Kidney epithelial cell (primary cell): ENCODE measurements around the gene CDHR2. TPM values are rescaled to one million over a fixed set of nuclear protein-coding genes. Genes with fewer than 3 reads are reported as not detected.

Experiments used
- DNase-seq: peaks from one replicate; pipeline ENCODE4 v3.0.0-alpha.2; 2010; ENCODE audit warnings: low read depth
- H3K27me3 ChIP-seq: 2 replicates; pipeline ENCODE4 v1.6.0; 2011; ENCODE audit warnings: low read length; ENCODE audit not compliant: control insufficient read depth, insufficient read depth
- H3K36me3 ChIP-seq: 2 replicates; pipeline ENCODE4 v1.5.1; 2011; ENCODE audit warnings: low read length; ENCODE audit not compliant: control insufficient read depth, insufficient read depth
- H3K4me3 ChIP-seq: 2 replicates; pipeline ENCODE4 v1.5.1; 2011; ENCODE audit warnings: low read depth, mild to moderate bottlenecking, control low read depth, low read length
- CTCF ChIP-seq: IDR thresholded peaks from 2 replicates; pipeline ENCODE4 v1.5.1; 2011; ENCODE audit warnings: mild to moderate bottlenecking, moderate library complexity, low read length, control low read depth, inconsistent platforms; ENCODE audit not compliant: insufficient read depth, poor library complexity, severe bottlenecking
- total RNA-seq: library from RNA; depleted of rRNA; stranded (reverse); fragments of >200 nt; gene quantifications from 2 replicates; pipeline ENCODE4 v1.2.3, GENCODE V29; 2015

CDHR2 gene
- total RNA-seq, 1 donor from 2014 or later, result 0.08 TPM

DNA sequence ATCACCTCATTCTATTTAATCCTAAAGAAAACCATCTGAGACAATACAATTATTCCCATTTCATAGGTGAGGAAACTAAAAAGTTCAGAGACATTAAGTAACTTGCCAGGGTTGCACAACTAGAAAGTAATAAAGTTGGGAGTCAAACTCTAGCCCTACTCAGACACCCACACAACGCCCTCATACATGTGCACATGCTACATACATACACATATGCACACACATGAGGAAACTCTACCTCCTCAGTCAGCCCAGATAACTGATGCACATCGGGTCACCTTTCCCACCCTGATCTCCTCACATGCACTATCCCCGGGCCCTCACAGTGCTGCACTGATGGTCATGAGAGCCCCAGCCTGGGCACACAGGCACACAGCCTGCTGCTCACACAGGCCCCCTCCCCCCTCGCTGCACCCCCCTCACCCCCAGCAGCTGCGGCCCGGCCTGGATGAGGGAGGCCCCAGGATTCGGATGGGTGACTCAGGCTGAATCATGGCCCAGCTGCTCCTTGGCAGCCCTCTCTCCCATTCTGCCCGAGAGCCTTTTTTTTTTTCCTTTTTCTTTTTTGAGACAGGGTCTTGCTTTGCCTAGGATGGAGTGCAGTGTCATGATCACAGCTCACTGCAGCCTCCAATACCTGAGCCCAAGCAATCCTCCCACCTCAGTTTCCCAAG, 65.8 kb downstream of the CDHR2 start:
- no peak overlapping the region for H3K4me3 ChIP-seq
- DNase-seq, result no peak
- H3K27me3 ChIP-seq, result peaks cover 10% of the 10 kb centered on the region
- no peak for TF ChIP-seq CTCF
- H3K36me3 ChIP-seq, result no peaks in the 10 kb centered on the region

DNA sequence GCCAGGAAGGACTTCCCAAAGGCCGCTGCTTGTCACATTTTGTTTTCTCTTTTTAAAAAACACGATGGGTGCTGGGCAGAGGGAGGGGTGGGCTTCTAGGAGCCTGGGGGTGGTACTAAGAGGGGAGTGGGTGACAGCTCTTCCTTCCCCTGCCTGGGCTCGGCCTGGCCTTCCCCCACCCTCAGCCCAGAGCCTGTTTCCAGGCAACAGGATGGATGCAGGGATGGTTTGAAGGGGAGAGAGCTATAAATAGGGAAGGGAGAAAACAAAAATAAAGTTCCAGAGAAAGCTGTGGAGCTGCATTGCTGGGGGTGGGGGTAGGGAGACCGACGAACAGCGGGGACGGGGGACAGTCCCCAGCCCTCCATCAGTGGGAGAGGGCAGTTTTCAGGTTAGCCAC, 67.4 kb downstream of the CDHR2 start:
- DNase-seq, result no peak
- TF ChIP-seq CTCF, result no peak
- peaks cover 26% of the 10 kb centered on the region for H3K27me3 ChIP-seq

GRCh38 chr5:176618783-176619182, 69.6 kb downstream of the CDHR2 start:
- Histone ChIP-seq H3K27me3 (peaks cover 32% of the 10 kb centered on the region), H3K4me3 (no peak overlapping the region), H3K36me3 (no peaks in the 10 kb centered on the region)
- no peak for DNase-seq
- no peak for TF ChIP-seq CTCF

More for the DNA sequence above, 67.4 kb downstream of the CDHR2 start:
- H3K4me3 ChIP-seq, result no peak overlapping the region
- H3K36me3 ChIP-seq, result no peaks in the 10 kb centered on the region

- no peak overlapping the region for H3K4me3 ChIP-seq
- H3K36me3 ChIP-seq, result no peaks in the 10 kb centered on the region
- H3K27me3 ChIP-seq, result peaks cover 33% of the 10 kb centered on the region
- peak; percentile 57 for DNase-seq
- TF ChIP-seq CTCF, result peak; percentile 52
These were observed 70.0 kb downstream of the CDHR2 start for GRCh38 chr5:176619203-176619568.

GRCh38 chr5:176619569-176620332, 70.6 kb downstream of the CDHR2 start:
- H3K36me3 ChIP-seq, result no peaks in the 10 kb centered on the region
- H3K4me3 ChIP-seq, result no peak overlapping the region
- H3K27me3 ChIP-seq, result peaks cover 33% of the 10 kb centered on the region
- no peak for TF ChIP-seq CTCF
- no peak for DNase-seq
